Measurements from ENCODE around the gene OIP5. TPM values are rescaled to one million over a fixed set of nuclear protein-coding genes. Genes with fewer than 3 reads are reported as not detected.
A peak's percentile ranks its signal among the peaks of the same experiment; 100 is the strongest.

OIP5 gene
- total and polyA plus RNA-seq, 2 of the 13 experiments (the other 11 are each of a cell fraction or from before 2014, with no cell fraction given): 10.7 to 38.0 TPM

DNA sequence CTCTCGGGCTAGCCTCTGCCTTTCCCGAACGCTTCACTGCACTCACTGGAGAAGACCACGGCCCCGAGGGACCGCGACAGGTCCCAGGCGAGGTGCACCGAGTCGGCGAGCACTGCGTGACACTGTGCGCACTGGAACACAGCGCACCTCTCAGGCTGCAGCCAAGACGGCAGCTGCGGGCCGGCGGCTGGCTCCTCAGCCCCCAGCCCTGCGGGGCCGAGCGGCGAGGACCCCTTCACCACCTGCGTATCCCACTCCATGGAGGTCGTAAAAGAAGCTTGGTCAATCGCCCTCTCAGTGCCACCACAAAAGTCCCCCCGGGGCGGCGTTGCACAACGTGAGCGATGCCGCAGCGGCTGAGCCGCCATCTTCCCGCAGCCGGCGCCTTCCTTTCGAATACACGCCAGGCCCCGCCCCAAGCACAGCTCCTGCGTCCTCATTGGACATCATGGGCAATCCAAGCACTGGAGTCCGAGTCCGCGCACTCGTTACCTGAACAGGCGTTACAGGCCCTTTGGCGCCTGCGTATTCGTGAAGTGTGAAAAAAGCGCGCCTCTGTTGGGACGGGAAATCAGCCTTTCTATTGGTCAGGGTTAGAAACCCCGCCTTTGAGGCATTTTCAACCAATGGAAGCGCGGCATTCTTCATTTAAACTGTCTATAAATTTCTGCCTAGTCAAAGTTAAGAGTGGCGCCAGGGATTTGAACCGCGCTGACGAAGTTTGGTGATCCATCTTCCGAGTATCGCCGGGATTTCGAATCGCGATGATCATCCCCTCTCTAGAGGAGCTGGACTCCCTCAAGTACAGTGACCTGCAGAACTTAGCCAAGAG, at the start of gene OIP5, which contains the start of gene NUSAP1 (continued):
- TF ChIP-seq, protein P1, sequence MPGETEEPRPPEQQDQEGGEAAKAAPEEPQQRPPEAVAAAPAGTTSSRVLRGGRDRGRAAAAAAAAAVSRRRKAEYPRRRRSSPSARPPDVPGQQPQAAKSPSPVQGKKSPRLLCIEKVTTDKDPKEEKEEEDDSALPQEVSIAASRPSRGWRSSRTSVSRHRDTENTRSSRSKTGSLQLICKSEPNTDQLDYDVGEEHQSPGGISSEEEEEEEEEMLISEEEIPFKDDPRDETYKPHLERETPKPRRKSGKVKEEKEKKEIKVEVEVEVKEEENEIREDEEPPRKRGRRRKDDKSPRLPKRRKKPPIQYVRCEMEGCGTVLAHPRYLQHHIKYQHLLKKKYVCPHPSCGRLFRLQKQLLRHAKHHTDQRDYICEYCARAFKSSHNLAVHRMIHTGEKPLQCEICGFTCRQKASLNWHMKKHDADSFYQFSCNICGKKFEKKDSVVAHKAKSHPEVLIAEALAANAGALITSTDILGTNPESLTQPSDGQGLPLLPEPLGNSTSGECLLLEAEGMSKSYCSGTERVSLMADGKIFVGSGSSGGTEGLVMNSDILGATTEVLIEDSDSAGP (CRISPR knock-in tag; IDR thresholded peaks at IDR 0.05; ENCODE audit: borderline replicate concordance): peak; percentile 85; the same call in 1 of the 2 replicates
- TF ChIP-seq CEBPB (IDR thresholded peaks at IDR 0.05; ENCODE audit: borderline replicate concordance, low read depth, low read length): peak; percentile 78
- TF ChIP-seq ZFP36L1 (CRISPR knock-in tag; IDR thresholded peaks at IDR 0.05): peak; percentile 82
- TF ChIP-seq EP300 (IDR thresholded peaks at IDR 0.05; ENCODE audit: low read depth in 2 of 2, low read length in 2 of 2): no peak; a peak in 1 of 4 replicates
- no peak for TF ChIP-seq EP300 (CRISPR knock-in tag; IDR thresholded peaks at IDR 0.05; ENCODE audit: borderline replicate concordance)
- peak; percentile 68; the same call in 1 of the 2 replicates for TF ChIP-seq NFKB2 (CRISPR knock-in tag; IDR thresholded peaks at IDR 0.05; ENCODE audit: borderline replicate concordance)
- TF ChIP-seq NRL (CRISPR knock-in tag; IDR thresholded peaks at IDR 0.05; ENCODE audit: borderline replicate concordance): no peak; the same call in 1 of the 2 replicates
- no peak for TF ChIP-seq SRSF9 (IDR thresholded peaks at IDR 0.05; ENCODE audit: borderline replicate concordance, insufficient read depth, low read depth, low read length, poor library complexity, severe bottlenecking)
- TF ChIP-seq FIP1L1 (IDR thresholded peaks at IDR 0.05; ENCODE audit: borderline replicate concordance, insufficient read depth, low read depth, low read length): no peak
- no peak for TF ChIP-seq HNRNPK (IDR thresholded peaks at IDR 0.05; ENCODE audit: low read depth, low read length, poor library complexity, severe bottlenecking)
- no peak for TF ChIP-seq PREB (CRISPR knock-in tag; IDR thresholded peaks at IDR 0.05)
- TF ChIP-seq, protein P2, sequence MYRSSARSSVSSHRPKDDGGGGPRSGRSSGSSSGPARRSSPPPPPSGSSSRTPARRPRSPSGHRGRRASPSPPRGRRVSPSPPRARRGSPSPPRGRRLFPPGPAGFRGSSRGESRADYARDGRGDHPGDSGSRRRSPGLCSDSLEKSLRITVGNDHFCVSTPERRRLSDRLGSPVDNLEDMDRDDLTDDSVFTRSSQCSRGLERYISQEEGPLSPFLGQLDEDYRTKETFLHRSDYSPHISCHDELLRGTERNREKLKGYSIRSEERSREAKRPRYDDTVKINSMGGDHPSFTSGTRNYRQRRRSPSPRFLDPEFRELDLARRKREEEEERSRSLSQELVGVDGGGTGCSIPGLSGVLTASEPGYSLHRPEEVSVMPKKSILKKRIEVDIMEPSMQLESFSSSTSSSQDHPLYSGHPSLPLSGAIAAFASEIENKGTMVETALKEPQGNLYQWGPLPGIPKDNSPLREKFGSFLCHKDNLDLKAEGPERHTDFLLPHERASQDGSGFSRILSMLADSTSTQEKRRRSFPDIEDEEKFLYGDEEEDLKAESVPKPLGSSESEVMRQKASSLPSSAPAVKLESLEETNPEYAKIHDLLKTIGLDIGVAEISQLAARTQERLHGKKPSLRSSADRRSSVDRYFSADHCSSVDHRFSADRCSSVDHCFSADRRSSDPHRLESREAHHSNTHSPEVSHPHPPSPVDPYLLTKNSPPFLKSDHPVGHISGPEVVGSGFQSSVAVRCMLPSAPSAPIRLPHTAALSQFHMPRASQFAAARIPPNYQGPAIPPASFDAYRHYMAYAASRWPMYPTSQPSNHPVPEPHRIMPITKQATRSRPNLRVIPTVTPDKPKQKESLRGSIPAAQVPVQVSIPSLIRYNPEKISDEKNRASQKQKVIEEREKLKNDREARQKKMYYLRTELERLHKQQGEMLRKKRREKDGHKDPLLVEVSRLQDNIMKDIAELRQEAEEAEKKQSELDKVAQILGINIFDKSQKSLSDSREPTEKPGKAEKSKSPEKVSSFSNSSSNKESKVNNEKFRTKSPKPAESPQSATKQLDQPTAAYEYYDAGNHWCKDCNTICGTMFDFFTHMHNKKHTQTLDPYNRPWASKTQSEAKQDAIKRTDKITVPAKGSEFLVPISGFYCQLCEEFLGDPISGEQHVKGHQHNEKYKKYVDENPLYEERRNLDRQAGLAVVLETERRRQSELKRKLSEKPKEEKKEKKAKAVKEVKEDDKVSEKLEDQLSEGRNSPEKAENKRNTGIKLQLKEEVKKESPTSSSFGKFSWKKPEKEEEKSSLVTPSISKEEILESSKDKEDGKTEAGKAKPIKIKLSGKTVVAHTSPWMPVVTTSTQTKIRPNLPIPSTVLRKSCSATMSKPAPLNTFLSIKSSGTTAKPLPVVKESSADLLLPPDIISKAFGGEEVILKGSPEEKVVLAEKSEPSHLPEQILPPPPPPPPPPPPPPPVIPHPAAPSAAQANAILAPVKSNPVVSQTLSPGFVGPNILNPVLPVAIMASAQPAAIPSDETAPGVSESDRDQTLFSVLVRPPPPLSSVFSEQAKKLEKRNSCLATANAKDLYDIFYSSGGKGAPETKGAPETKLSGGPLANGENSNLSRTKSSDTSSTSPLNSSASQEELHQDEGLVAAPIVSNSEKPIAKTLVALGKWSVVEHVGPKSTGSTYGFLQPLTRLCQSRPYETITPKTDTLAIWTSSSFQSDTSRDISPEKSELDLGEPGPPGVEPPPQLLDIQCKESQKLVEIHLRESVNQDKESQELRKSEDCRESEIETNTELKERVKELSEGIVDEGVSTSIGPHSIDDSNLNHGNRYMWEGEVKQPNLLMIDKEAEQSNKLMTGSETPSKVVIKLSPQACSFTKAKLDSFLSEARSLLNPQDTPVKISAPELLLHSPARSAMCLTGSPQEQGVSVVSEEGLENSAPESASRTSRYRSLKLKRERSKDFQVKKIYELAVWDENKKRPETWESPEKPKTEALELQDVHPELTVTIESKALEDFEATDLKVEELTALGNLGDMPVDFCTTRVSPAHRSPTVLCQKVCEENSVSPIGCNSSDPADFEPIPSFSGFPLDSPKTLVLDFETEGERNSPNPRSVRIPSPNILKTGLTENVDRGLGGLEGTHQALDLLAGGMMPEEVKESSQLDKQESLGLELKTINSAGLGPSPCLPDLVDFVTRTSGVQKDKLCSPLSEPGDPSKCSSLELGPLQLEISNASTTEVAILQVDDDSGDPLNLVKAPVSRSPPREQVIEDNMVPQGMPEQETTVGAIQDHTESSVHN (CRISPR knock-in tag; IDR thresholded peaks at IDR 0.05): no peak
- TF ChIP-seq ZFYVE20 (CRISPR knock-in tag; IDR thresholded peaks at IDR 0.05; ENCODE audit: borderline replicate concordance, low read depth): no peak; the same call in 1 of the 2 replicates
- no peak for TF ChIP-seq CHD2 (IDR thresholded peaks at IDR 0.05; ENCODE audit: low read depth, low read length)
- TF ChIP-seq KDM5A (IDR thresholded peaks at IDR 0.05; ENCODE audit: borderline replicate concordance, low read length): peak; percentile 75
- TF ChIP-seq ZNF720 (CRISPR knock-in tag; IDR thresholded peaks at IDR 0.05): no peak
- no peak for TF ChIP-seq PHB2 (IDR thresholded peaks at IDR 0.05; ENCODE audit: partially characterized antibody)
